ENCODE measurements around the gene ALDH1A3.

The ALDH1A3 gene

GRCh38 chr15:100901702-100902435 lies 22.2 kb downstream of the ALDH1A3 start:
- Histone ChIP-seq H3K4me3 (ENCODE audit: low read length) (peak overlapping the region; percentile 54), H3K27ac (ENCODE audit: low read depth, low read length) (peak overlapping the region; percentile 90), H3K36me3 (ENCODE audit: control insufficient read depth, insufficient read depth, low read length) (no peaks in the 10 kb centered on the region), H3K27me3 (ENCODE audit: control insufficient read depth, insufficient read depth, low read length) (no peaks in the 10 kb centered on the region), H3K9ac (ENCODE audit: low read length) (peak overlapping the region; percentile 27), H3K4me1 (ENCODE audit: control insufficient read depth, insufficient read depth, low read length) (peaks cover 17% of the 10 kb centered on the region)

- no peaks in the 10 kb centered on the region for H3K27me3 ChIP-seq (ENCODE audit: control insufficient read depth, insufficient read depth, low read length)
- H3K36me3 ChIP-seq (ENCODE audit: control insufficient read depth, insufficient read depth, low read length), result no peaks in the 10 kb centered on the region
- no peak overlapping the region for H3K4me3 ChIP-seq (ENCODE audit: low read length)
- H3K4me1 ChIP-seq (ENCODE audit: control insufficient read depth, insufficient read depth, low read length), result peaks cover 17% of the 10 kb centered on the region
- peak overlapping the region; percentile 27 for H3K9ac ChIP-seq (ENCODE audit: low read length)
- peak overlapping the region; percentile 90 for H3K27ac ChIP-seq (ENCODE audit: low read depth, low read length)
These were observed 23.0 kb downstream of the ALDH1A3 start for GRCh38 chr15:100902436-100903167.

- Histone ChIP-seq H3K9ac (ENCODE audit: low read length) (no peak overlapping the region), H3K27ac (ENCODE audit: low read depth, low read length) (peak overlapping the region; percentile 90), H3K4me3 (ENCODE audit: low read length) (no peak overlapping the region), H3K27me3 (ENCODE audit: control insufficient read depth, insufficient read depth, low read length) (no peaks in the 10 kb centered on the region), H3K4me1 (ENCODE audit: control insufficient read depth, insufficient read depth, low read length) (peaks cover 17% of the 10 kb centered on the region), H3K36me3 (ENCODE audit: control insufficient read depth, insufficient read depth, low read length) (no peaks in the 10 kb centered on the region)
These were observed 23.5 kb downstream of the ALDH1A3 start for GRCh38 chr15:100903168-100903554.

GRCh38 chr15:100905850-100906249 lies 26.2 kb downstream of the ALDH1A3 start:
- Histone ChIP-seq H3K27me3 (ENCODE audit: control insufficient read depth, insufficient read depth, low read length) (no peaks in the 10 kb centered on the region), H3K36me3 (ENCODE audit: control insufficient read depth, insufficient read depth, low read length) (no peaks in the 10 kb centered on the region), H3K4me3 (ENCODE audit: low read length) (no peak overlapping the region), H3K9ac (ENCODE audit: low read length) (no peak overlapping the region), H3K27ac (ENCODE audit: low read depth, low read length) (no peak overlapping the region), H3K4me1 (ENCODE audit: control insufficient read depth, insufficient read depth, low read length) (peaks cover 19% of the 10 kb centered on the region)

- no peak overlapping the region for H3K4me3 ChIP-seq (ENCODE audit: low read length)
- H3K27ac ChIP-seq (ENCODE audit: low read depth, low read length), result no peak overlapping the region
- H3K9ac ChIP-seq (ENCODE audit: low read length), result no peak overlapping the region
- no peaks in the 10 kb centered on the region for H3K27me3 ChIP-seq (ENCODE audit: control insufficient read depth, insufficient read depth, low read length)
- peaks cover 5% of the 10 kb centered on the region for H3K4me1 ChIP-seq (ENCODE audit: control insufficient read depth, insufficient read depth, low read length)
- H3K36me3 ChIP-seq (ENCODE audit: control insufficient read depth, insufficient read depth, low read length), result no peaks in the 10 kb centered on the region
These were observed 28.8 kb downstream of the ALDH1A3 start for GRCh38 chr15:100908466-100908865.

GRCh38 chr15:100909565-100909964 lies 29.9 kb downstream of the ALDH1A3 start:
- H3K27ac ChIP-seq (ENCODE audit: low read depth, low read length), result peak overlapping the region; percentile 34
- no peaks in the 10 kb centered on the region for H3K27me3 ChIP-seq (ENCODE audit: control insufficient read depth, insufficient read depth, low read length)
- no peak overlapping the region for H3K9ac ChIP-seq (ENCODE audit: low read length)
- no peak overlapping the region for H3K4me3 ChIP-seq (ENCODE audit: low read length)
- no peaks in the 10 kb centered on the region for H3K36me3 ChIP-seq (ENCODE audit: control insufficient read depth, insufficient read depth, low read length)
- peaks cover 5% of the 10 kb centered on the region for H3K4me1 ChIP-seq (ENCODE audit: control insufficient read depth, insufficient read depth, low read length)

GRCh38 chr15:100909989-100910955 lies 30.6 kb downstream of the ALDH1A3 start:
- no peak overlapping the region for H3K9ac ChIP-seq (ENCODE audit: low read length)
- H3K36me3 ChIP-seq (ENCODE audit: control insufficient read depth, insufficient read depth, low read length), result no peaks in the 10 kb centered on the region
- H3K27ac ChIP-seq (ENCODE audit: low read depth, low read length), result peak overlapping the region; percentile 34
- peaks cover 5% of the 10 kb centered on the region for H3K4me1 ChIP-seq (ENCODE audit: control insufficient read depth, insufficient read depth, low read length)
- no peak overlapping the region for H3K4me3 ChIP-seq (ENCODE audit: low read length)
- no peaks in the 10 kb centered on the region for H3K27me3 ChIP-seq (ENCODE audit: control insufficient read depth, insufficient read depth, low read length)

- Histone ChIP-seq H3K27ac (ENCODE audit: low read depth, low read length) (no peak overlapping the region), H3K4me1 (ENCODE audit: control insufficient read depth, insufficient read depth, low read length) (peaks cover 5% of the 10 kb centered on the region), H3K36me3 (ENCODE audit: control insufficient read depth, insufficient read depth, low read length) (no peaks in the 10 kb centered on the region)
These were observed 31.5 kb downstream of the ALDH1A3 start for GRCh38 chr15:100911086-100911485.

GRCh38 chr15:100913961-100914360 lies 34.3 kb downstream of the ALDH1A3 start:
- H3K4me1 ChIP-seq (ENCODE audit: control insufficient read depth, insufficient read depth, low read length), result peaks cover 5% of the 10 kb centered on the region
- no peak overlapping the region for H3K9ac ChIP-seq (ENCODE audit: low read length)
- no peaks in the 10 kb centered on the region for H3K36me3 ChIP-seq (ENCODE audit: control insufficient read depth, insufficient read depth, low read length)
- H3K27me3 ChIP-seq (ENCODE audit: control insufficient read depth, insufficient read depth, low read length), result no peaks in the 10 kb centered on the region
- no peak overlapping the region for H3K4me3 ChIP-seq (ENCODE audit: low read length)
- no peak overlapping the region for H3K27ac ChIP-seq (ENCODE audit: low read depth, low read length)

More at GRCh38 chr15:100911086-100911485, 31.5 kb downstream of the ALDH1A3 start:
- Histone ChIP-seq H3K4me3 (ENCODE audit: low read length) (no peak overlapping the region), H3K9ac (ENCODE audit: low read length) (no peak overlapping the region), H3K27me3 (ENCODE audit: control insufficient read depth, insufficient read depth, low read length) (no peaks in the 10 kb centered on the region)

- Histone ChIP-seq H3K36me3 (ENCODE audit: control insufficient read depth, insufficient read depth, low read length) (no peaks in the 10 kb centered on the region), H3K4me1 (ENCODE audit: control insufficient read depth, insufficient read depth, low read length) (peaks cover 2% of the 10 kb centered on the region), H3K9ac (ENCODE audit: low read length) (no peak overlapping the region), H3K27ac (ENCODE audit: low read depth, low read length) (no peak overlapping the region), H3K27me3 (ENCODE audit: control insufficient read depth, insufficient read depth, low read length) (no peaks in the 10 kb centered on the region), H3K4me3 (ENCODE audit: low read length) (no peak overlapping the region)
These were observed 35.2 kb downstream of the ALDH1A3 start for GRCh38 chr15:100914876-100915275.

GRCh38 chr15:100918034-100918689 lies 38.5 kb downstream of the ALDH1A3 start:
- no peaks in the 10 kb centered on the region for H3K4me1 ChIP-seq (ENCODE audit: control insufficient read depth, insufficient read depth, low read length)
- H3K4me3 ChIP-seq (ENCODE audit: low read length), result peak overlapping the region; percentile 68
- no peaks in the 10 kb centered on the region for H3K27me3 ChIP-seq (ENCODE audit: control insufficient read depth, insufficient read depth, low read length)
- H3K9ac ChIP-seq (ENCODE audit: low read length), result no peak overlapping the region
- peak overlapping the region; percentile 27 for H3K27ac ChIP-seq (ENCODE audit: low read depth, low read length)
- H3K36me3 ChIP-seq (ENCODE audit: control insufficient read depth, insufficient read depth, low read length), result no peaks in the 10 kb centered on the region

Measured in rectal smooth muscle tissue (tissue), 1 donor.